Activated CD8-positive, alpha-beta memory T cell treated with anti-CD3 and anti-CD28 coated beads for 36 hours (primary cell): ENCODE results near the gene MALRD1. TPM values are rescaled to one million over a fixed set of nuclear protein-coding genes. Genes with fewer than 3 reads are reported as not detected.
"Not testable (repeated sequence)": the region's sequence is repeated elsewhere in the genome, so short reads cannot be mapped to it uniquely, and the experiment has no call there.

ENCODE experiments used
- CTCF ChIA-PET: fragments of 350-600 bp; sonication (Branson Sonifier 250); formaldehyde crosslinking; loops from one replicate; lab custom pipeline; 2021; ENCODE audit warnings: antibody characterized with exemption; lab: Charles Lee
- POLR2A ChIA-PET: fragments of 350-600 bp; sonication (Branson Sonifier 250); formaldehyde crosslinking; loops from one replicate; lab custom pipeline; 2021; ENCODE audit warnings: antibody characterized with exemption; lab: Charles Lee
- total RNA-seq, 2 experiments: library from RNA; stranded (reverse); gene quantifications; one replicate each; pipeline ENCODE4 v1.2.3, GENCODE V29; 2021

MALRD1 gene
- total RNA-seq, 2 experiments from 2014 or later, result not detected

DNA sequence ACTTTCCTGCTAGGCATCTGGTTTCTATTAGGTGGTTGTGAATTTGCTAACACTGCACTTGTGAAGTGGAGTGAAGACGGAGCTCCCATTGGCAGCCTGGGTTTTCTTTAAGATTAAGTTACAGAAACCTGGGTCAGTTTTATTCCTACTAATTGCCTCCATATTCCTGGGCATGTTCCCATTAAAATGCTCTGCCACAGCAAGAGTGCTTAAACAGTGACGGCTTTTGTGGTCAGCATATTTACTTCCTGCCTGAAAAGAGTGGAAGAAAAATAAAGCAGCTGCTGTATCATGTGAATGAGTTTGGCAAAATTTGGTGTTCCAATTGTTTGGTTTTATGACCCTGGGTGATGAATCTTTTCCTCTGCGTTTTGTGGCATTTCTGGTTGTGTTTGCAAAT, 670.7 kb downstream of the MALRD1 start:
- POLR2A ChIA-PET, result no interaction called here
- CTCF ChIA-PET, result no interaction called here

DNA sequence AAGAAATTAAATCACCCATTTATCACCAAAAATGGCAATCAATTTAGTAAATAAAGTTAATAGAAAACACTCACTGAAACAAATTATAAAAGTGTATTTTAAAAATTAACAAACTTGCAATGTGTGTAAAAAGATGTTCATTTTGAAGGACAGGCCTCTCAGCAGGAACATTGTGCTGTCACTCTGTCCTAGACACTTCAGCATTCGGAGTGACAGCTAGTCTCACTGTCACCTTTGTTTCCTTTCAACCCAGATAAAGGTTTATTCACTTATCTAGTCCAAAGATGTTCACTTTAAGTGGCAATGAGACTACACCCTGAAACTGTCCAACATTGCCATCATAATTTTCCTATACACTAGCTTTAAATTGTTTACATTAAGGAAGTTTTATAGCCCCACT, 675.7 kb downstream of the MALRD1 start:
- CTCF ChIA-PET, result no interaction called here
- POLR2A ChIA-PET, result no interaction called here

DNA sequence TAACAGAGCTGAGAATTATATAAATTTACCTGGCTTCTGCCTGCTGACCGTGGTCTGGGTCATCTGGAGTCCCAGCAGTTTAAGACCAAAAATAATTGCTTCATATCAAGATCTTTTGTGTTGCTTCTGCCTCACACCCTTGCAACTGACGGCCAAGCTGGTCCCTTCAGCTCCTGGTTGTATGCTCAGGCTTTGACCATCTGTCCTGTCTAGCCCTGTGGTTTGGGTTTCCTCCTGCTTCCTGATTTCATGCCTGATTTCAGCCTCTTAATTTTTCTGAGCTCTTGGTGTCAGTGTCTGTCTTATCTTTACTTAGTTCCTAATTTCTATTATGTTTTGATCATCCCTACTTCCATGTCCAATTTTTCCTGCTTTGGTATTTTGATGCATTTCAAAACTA, 679.8 kb downstream of the MALRD1 start:
- ChIA-PET CTCF (no interaction called here), POLR2A (no interaction called here)

DNA sequence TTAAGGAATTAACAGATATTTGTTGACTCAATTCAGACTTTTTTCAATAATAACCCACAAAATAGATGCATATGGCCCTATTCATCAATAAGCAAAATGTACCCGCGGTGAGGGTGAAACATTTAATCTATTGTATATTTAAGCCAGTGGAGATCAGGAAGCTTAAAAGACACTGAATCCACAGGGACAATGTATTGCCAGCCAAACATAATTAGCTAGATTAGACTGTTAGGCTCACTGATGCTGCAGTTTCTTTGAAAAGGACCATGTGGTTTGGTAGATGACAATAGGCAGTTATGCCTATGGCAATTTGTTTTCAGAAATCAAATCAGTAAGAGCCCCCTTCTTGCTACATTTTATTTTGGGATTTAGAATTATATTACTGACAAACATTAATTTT, 680.4 kb downstream of the MALRD1 start:
- ChIA-PET POLR2A (no interaction called here), CTCF (no interaction called here)

DNA sequence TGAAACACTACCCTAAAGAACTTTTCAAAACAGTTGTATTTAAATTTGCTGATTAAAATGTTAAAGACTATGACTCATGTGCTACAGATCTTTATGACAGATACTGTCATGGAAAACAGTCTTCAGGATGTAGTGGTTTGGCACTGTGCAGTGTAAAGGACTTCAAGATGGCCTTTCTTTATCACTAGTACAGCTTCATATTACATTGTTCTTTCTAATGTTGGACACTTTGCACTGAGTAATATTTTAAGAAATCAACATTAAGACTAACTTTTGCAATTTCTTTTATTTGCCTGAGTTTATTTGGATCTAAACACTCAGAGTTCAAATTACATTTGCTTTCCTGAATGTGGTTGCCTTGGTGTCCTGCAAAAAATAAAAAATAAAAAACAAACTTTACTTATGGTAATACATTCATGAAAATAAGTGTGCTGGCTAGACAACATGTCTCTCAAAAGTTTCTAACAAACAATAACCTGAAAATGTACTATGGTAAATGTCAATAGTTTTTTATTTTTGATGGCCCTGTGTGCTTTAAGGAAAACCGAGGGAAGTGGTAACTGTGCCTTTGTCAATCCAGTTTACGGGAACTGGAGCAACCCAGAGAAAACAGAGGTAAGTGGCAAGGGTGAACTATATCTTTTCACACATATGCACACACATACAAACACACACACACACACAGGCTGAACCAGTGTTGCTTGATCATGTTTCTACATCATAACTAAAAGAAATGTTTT, 681.7 kb downstream of the MALRD1 start:
- POLR2A ChIA-PET, result no interaction called here
- CTCF ChIA-PET, result no interaction called here

DNA sequence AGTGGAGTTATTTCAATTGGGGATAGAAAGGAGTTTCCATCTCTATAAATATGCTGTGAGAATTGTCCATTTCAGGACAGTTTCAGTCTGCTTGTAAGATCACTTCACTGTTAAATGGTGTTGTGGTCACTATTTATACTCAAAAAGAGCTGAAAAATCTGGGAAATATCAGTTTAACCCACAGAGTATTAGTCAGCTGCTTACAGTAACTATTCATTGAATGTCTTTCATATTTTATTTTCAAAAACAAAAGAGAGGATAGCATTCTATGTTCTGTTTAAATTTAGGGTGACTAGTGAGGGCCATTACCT, 682.3 kb downstream of the MALRD1 start:
- ChIA-PET POLR2A (no interaction called here), CTCF (no interaction called here)

DNA sequence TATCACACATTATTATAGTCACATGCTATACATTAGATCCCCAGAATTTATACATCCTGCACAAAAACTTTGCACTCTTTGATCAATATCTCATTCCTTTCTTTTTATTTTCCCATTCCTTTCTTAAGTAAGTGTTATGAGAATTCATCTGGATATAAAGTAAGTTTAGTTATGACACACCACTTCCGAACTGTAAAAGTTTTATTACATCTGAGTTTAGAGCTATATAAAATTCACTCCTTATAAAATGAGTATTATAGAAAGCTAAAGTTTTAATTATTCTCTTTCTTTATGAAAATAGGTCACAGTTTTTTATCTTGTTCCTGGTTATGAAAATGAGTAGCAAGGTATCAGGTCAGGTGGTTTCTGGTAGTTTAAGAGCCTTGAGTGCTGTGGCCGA, 683.0 kb downstream of the MALRD1 start:
- ChIA-PET CTCF (no interaction called here), POLR2A (no interaction called here)

DNA sequence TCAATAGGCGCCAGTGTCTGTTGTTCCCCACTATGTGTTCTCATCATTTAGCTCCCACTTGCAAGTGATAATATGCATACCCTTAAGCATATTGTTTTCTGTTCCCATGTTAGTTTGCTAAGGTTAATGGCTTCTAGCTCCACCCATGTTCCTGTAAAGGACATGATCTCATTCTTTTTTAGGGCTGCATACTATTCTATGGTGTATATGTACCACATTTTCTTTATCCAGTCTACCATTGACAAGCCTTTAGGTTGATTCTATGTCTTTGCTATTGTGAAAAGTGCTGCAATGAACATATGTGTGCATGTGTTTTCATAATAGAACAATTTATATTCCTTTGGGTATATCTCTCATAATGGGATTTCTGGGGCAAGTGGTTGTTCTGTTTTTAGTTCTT, 689.8 kb downstream of the MALRD1 start:
- POLR2A ChIA-PET, result no interaction called here
- CTCF ChIA-PET, result no interaction called here

DNA sequence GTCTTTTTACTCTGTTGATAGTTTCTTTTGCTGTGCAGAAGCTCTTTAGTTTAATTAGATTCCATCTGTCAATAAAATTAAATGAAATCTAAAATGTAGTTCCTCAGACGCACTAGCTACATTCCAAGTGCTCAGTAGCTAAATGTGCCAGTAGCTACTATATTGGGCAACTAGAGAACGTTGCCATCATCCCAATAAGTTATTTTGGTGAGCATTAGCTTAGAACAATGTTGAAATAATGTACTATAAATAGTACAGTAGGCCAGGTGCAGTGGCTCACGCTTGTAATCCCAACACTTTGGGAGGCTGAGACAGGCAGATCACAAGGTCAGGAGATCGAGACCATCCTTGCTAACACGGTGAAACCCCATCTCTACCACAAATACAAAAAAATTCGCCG, 690.6 kb downstream of the MALRD1 start:
- CTCF ChIA-PET, POLR2A ChIA-PET: not testable (repeated sequence)

DNA sequence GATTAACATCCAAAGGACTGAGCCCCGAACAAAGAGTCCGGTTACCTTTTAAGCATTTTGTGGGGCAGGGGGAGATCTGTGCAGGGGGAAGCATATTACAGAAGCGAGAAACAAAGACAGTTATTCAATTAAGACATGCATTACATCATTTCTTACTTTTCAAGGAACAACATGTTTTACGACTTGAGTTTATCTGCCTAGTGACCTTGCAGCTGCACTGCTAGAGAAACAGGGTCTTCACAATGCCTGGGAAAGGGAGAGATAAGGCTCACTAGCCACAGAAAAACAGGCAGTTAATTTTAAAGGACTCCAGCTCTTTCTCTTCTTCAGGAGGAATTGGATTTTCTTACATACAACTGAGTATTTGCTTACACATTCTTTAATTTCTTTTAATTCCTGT, 693.5 kb downstream of the MALRD1 start:
- CTCF ChIA-PET, POLR2A ChIA-PET: not testable (repeated sequence)

DNA sequence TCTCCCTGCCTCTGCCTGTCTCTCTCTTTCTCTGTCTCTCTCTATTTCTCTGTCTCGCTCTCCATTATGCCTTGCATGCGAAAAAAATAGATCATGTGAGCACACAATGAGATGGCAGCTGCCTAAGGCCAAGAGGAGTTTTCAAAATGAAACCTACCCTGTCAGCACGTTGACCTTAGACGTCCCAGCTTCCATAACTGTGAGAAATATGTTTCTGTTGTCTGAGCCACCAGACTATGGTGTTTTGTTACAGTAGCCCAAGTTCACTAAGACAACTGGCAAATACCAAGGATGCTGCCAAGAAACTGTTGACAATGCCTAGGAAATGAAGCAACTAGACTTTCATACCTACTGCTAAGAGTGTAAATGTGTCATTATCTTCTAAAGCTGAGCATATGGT, 697.1 kb downstream of the MALRD1 start:
- ChIA-PET POLR2A (no interaction called here), CTCF (no interaction called here)

DNA sequence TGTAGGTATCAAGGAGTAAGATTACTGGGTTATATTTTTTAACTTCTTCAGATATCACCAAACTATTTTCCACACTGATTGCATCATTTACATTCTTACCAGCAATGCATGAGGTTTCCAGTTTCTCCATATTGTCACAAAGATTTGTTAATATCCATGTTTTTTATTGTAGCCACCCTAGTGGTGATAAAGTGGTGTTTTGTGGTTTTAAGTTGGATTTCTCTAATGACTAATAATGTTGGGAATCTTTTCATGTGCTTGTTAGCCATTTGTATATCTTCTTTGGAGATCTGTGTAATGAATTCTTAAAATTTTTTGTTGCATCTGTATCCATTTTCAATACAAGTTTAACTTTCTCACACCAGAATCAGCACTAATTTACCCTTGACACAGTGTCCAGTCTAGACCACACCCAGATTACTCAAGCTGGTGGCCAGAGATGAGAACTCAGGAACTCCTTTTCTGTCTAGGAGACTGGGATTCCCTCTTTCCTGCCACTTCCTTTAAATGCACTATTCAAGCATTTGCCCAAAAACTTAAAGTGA, 700.7 kb downstream of the MALRD1 start:
- ChIA-PET CTCF (no interaction called here), POLR2A (no interaction called here)

DNA sequence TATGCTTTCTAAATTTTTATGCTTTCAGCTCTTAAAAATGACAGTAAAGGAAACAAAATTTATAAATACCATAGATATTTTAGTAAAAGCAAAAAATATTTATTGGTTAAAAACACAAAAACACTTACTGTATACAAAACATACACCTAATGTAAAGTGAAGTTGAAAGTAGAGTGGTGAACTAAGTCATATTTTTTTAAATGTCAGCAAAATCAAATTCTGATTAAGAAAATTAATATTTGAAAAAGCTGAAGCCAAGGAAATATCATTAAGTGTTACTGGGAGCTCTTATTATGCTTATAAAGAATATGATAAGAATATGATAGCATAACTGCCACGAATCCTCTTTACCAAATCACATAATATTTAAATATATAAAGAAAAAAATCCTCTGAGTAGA, 702.4 kb downstream of the MALRD1 start:
- CTCF ChIA-PET, result no interaction called here
- POLR2A ChIA-PET, result no interaction called here

DNA sequence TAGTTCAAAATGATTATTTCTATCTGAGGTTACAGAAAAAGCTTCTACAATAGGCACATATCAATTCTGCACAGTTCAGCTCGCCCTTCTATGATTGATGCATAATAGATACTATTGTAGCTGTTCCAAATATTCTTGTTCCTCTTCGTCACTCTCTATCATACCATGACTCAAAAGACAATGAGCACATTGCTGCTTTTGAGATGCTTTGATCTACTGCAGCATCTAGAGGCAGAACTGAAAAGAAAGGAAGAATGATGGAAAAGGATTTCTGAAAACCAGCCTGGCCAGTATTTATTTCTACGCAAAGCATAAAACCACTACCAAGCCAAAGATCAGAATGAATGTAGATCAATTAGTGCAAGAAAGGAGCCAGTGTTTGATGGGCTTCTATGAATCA, 708.3 kb downstream of the MALRD1 start:
- CTCF ChIA-PET, result no interaction called here
- POLR2A ChIA-PET, result no interaction called here

DNA sequence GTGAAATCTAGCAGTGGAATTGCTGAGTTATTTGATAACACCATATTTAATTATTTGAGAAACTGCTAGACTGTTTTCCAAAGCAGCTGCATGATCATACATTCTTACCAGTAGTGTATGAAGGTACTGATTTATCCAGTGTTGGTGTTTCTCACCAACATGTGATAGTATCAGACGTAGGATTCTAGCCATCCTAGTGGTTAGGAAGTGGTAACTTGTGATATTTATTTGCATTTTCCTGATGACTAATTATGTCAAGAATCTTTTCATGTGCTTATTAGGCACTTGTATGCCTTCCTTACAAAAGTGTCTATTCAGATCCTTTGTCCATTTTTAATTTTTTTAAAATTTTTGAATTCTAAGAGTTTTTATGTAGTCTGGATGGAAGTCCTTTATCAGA, 713.4 kb downstream of the MALRD1 start:
- ChIA-PET CTCF (no interaction called here), POLR2A (no interaction called here)

DNA sequence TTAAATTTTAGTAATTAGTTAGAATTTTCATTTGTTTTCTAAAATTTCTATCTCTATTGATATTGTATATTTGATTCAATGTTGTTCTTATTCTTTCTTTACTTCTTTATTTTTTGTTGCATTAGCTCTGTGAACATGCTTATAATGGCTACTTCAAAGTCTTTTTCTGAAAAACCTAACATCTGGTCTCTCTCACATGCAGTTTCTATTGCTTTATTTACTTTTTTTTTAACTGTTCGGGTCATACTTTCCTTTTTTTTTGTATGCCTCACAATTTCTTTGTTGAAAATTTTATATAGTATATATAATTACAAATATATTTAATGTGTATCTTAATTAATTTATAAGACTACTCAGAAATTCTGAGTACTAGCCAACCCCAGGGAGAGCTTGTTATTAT, 715.5 kb downstream of the MALRD1 start:
- ChIA-PET CTCF (no interaction called here), POLR2A (no interaction called here)

DNA sequence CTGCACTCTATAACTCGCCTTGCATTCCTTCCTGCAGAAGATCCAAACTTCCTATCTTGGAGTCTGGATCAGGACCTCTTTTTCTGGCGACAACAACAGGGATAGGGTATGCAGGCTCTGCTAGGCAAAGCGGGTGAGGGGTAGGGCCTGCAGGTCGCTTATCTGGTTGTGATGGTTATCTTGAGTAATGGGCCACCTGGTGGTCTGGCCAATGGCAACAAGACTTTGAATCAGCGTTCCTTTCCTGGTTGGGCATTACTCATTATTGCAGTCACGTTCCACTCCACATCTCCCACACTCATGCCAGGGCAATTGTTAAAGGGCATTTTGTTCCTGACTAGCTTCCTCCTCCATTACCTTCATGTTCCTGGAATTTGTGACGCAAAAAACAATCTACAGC, 719.3 kb downstream of the MALRD1 start:
- CTCF ChIA-PET, result interaction anchor here (0.6 kb wide), 1 partner anchor 195 kb away, joined by 3 read pairs; no protein-coding TSS in a partner anchor
- POLR2A ChIA-PET, result no interaction called here

DNA sequence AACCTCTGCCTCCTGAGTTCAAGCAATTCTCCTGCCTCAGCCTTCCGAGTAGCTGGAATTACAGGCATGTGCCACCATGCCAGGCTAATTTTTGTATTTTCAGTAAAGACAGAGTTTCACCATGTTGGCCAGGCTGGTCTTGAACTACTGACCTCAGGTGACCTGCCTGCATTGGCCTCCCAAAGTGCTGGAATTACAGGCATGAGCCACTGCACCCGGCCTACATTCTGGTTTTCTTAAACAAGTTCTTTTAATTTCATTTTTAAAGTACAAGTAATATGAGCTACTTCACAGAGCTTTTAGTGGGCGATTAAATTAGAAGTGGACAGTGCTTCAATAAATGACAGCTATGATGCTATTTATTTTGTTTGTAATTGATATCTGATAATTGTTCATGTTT, 721.2 kb downstream of the MALRD1 start:
- CTCF ChIA-PET, POLR2A ChIA-PET: not testable (repeated sequence)

DNA sequence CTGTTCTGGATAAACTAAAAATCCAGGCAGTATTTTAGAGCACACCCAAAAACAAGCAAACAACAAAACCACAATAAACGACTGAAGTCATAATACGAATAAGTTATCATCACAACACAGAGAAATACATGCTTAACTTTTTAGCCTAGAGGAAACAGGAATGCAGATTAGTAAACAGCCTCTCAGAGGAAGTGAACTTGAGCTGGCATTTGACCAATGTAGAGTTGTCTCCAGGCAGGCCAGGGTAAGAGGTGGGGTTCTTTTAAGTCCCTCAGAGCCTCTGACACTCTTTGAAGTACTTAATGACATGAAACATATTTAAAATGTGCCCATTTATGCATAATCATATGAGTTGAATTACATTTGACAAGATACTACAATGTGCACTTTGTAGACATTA, 724.4 kb downstream of the MALRD1 start:
- POLR2A ChIA-PET, result no interaction called here
- CTCF ChIA-PET, result no interaction called here

DNA sequence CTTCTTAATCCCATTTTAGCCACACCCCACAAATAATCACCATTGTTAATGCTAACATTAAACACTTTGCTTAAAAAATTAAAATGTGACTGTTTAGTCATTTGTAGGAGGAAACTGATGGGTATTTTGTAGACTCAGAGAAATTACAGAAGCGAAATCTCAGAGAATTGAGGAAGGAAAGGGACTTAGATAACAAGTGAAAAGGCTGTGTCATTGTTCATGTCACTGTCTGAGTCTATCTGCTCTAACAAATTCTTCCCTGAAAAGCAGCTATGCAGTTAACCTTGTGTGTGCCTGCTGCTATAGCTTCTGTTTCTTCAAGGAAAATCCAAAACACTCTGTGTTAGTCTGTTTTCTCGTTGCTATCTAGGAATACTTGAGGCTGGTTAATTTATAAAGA, 726.7 kb downstream of the MALRD1 start:
- ChIA-PET POLR2A (no interaction called here), CTCF (no interaction called here)

DNA sequence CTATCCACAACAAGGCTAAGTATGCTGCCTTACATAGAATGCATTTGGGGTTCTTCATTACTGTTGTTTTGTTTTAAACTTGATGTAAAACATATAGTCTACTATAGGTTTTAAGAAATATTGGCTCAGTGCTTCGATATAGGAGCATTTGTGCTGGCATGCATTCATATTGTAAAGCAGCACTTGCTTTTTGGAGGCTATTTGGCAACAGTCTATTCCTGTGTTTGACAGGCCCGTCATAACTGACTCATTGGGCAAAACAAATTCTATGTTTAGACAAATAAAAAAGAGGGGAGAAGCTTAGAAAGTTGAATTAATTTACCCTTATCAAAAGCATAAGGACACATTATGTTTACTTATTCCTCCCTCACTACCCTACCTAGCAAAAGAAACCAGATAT, 729.2 kb downstream of the MALRD1 start:
- ChIA-PET POLR2A (no interaction called here), CTCF (no interaction called here)

DNA sequence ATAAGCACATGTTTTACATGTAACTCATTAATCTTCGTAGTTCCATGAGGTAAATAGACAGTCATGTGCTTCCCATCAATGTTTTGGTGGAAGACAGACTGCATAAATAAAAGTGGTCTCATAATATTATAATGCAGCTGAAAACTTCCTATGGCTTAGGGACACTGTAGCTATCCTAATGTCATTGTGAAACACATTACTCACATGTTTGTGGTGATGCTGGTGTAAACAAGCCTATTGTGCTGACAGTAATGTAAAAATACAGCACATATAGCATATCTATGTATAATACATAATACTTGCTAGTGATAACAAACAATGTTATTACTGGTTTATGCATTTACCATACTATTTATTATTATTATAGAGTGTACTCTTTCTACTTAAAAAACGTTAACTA, 730.4 kb downstream of the MALRD1 start:
- ChIA-PET POLR2A (no interaction called here), CTCF (no interaction called here)
